Activated T-cell treated with anti-CD3 and anti-CD28 coated beads for 24 hours (primary cell): ENCODE measurements around the gene MEAK7.

Experiments used
- DNase-seq: peaks from one replicate; pipeline ENCODE4 v3.0.0-alpha.2; 2020; ENCODE audit warnings: low read depth

MEAK7 gene, protein sequence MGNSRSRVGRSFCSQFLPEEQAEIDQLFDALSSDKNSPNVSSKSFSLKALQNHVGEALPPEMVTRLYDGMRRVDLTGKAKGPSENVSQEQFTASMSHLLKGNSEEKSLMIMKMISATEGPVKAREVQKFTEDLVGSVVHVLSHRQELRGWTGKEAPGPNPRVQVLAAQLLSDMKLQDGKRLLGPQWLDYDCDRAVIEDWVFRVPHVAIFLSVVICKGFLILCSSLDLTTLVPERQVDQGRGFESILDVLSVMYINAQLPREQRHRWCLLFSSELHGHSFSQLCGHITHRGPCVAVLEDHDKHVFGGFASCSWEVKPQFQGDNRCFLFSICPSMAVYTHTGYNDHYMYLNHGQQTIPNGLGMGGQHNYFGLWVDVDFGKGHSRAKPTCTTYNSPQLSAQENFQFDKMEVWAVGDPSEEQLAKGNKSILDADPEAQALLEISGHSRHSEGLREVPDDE

DNA sequence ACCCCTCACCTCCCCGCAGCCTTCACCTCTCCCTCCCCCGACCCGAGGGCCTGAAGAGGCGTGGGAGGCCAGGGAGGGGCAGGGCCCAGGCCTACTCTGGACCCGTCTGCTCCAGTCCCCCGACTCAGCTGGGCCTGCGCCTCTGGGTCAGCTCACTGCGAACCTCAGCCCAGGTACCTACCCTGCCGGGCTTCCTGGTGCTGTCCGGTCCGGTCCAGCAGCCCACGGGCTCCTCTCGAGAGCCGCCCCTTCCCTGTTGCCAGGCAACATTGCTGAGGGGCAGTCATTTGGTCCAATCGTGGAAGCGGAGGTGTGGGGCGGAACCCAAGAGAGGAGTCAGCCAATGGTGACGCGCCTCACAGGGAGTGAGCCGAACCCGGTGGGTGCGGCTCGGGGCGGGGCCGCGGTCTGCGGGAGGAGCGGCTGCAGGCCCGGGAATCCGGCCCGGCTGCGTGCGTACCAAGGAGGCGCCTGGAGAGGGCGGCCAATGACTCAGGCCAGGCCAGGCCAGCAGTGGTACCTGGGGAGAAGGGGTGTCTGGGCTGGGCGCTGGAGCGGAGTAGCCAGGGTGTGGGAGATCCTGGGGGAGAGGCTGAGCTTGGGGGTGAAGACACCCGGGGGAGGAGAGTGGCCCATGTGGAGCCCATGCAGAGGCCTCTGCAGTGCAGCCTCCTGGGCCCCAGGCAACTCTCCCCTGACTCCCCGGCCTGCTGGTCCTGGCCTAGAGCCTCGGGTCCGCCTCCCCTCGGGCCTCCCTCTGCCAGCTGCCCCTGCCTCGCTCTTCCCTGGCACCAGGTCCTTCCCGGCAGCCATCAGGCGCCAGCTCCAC, at the start of gene MEAK7:
Gene MEAK7 (minus strand): TSS at position 240 of the 829 bp plus-strand sequence. CDS start 6,573 bp downstream, outside the sequence.
- peak; percentile 98 for DNase-seq

GRCh38 chr16:84553873-84554399, 49.5 kb upstream of the MEAK7 start:
- peak; percentile 28 for DNase-seq

DNA sequence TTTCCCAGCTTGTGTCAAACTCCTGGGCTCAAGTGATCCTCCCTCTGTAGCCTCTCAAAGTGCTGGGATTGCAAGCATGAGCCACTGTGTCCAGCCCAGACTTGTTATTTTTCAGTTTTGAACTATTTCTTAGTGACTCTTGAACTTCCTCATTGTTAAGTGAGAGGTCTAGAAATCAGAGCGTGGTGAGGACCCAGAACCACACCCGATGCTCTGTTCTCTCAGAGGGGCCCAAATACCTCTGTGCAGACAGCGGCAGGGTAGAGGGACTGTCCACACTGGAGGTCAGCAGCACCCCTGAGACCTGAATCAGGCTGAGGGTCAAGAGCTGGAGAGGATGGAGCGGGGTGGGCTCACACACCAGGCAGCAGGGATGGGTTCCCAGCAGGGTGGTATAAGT, 47.7 kb upstream of the MEAK7 start:
- no peak for DNase-seq

- no peak for DNase-seq
Measured at GRCh38 chr16:84550096-84550495, 45.6 kb upstream of the MEAK7 start.

DNA sequence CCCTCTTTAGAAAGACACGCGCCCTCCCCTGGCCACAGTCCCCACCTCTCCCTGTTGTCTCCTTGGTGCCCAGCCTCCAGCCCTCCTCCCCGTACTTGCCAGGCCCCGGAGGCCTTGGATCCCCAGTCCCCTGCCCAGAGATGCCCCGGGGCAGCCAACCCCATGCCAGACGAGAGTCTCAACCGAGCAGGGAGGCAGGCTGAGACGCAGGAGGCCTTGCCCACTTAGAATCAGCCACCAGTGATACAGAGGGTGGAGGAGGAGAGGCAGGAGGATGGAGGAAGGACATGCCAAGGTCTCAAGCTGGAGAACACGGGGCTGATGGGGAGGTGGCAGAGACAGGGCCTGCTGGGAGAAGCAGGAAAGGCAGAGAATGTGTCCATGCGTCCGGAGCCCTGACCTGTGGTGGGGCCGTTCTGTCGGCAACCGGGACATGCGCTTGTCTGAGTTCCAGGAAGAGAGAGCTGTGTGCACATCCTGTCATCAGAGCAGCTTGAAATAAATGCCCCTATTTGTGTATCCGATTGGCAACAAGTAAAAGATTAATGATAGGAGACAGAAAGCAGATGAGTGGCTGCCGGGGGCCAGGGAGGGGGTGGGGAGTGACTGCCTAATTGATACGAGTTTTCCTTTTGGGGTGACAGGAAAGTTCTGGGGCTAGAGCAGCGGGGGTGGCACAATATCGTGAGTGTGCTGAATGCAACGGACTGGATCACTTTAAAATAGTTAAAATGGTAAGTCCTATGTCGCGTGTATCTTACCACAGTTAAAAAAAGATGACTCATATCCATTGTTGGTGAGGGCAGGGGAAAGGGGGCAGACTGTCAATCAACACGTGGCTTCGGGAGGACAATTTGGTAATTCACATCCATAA, 44.7 kb upstream of the MEAK7 start:
- DNase-seq: peak; percentile 29

DNA sequence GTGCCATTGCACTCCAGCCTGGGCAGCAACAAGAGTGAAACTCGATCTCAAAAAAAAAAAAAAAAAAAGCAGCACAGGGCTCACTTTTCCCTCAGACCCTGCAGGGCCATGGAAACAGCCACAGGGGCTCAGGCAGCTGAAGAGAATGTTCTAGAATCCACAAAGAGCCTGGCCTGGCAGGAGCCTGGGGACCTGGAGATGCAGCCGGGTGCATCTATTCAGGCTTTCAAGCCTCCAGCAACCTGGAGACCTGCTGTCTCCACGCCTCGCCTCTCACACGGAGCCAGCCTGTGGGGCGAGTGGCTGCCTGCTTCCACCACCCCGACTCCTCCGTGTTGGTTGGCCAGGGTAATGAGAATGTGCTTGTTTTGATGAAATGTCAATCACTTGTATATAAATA, 44.0 kb upstream of the MEAK7 start:
- no peak for DNase-seq

GRCh38 chr16:84547546-84548061, 43.1 kb upstream of the MEAK7 start:
- peak; percentile 17 for DNase-seq

DNA sequence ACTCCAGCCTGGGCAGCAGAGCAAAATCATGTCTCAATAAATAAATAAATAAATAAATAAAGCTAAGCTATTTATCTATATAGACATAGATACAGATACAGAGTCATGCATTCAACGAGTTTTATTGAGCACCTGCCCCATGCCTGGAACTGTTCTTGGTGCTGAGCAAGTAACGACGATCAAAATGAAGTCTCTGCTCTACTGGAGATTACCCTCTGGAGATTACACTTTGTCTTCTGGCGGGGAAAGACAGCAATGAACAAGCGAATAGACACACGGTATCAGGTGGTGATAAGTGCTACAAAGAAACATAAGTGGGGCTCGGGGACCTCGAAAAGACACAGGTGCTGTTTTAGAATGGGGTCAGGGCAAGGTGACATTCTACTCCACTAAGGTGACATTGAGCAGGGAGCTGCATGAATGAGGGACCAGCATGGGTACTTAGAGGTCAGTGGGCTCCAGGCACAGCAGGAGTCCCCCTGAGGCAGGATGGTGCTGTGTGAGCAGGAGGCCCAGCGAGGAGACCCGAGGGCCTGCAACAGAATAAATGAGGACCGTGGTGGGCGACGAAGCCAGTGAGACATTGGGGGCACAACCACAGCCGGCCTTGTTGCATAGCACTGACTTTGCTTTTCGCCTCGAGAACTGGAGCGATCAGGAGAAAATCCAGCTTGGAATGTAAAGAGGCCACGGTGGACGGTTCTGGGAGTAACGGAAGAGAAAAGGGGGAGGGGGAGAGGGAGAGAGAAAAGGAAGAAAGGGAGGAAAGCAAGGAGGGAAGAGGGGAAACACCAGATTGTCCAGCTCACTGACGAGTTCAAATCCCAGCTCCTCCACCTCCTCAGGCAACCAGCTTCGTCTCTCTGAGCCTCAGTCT, 42.4 kb upstream of the MEAK7 start:
- no peak for DNase-seq

DNA sequence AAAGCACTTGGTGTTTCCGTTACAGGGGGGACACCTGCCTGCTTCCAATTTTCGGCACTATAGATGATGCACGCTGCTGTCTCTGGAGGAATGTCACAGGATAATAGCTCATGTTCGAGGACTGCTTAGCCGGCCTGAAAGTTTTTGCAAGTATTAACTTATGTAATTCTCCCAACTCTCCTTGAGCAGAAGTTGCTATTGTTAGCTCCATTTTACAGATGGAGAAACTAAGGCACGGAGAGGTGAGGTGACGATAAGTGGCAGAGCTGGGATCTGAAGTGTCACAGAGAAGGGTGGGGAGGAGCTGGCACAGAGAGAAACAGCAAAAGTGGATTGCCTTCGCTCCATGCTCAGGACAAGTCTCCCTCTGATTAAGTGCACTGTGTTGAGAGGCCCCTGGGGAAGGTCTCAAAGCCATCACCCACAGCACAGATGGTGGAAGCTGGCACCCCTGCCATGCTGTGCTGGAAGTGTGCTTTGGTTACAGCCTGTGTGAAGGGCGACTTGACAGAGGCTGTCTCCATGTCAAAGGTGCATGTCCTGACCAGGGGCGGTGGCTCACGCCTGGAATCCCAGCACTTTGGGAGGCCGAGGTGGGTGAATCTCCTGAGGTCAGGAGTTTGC, 40.8 kb upstream of the MEAK7 start:
- DNase-seq: no peak

- peak; percentile 33 for DNase-seq
Measured at GRCh38 chr16:84544031-84544773, 39.7 kb upstream of the MEAK7 start.

DNA sequence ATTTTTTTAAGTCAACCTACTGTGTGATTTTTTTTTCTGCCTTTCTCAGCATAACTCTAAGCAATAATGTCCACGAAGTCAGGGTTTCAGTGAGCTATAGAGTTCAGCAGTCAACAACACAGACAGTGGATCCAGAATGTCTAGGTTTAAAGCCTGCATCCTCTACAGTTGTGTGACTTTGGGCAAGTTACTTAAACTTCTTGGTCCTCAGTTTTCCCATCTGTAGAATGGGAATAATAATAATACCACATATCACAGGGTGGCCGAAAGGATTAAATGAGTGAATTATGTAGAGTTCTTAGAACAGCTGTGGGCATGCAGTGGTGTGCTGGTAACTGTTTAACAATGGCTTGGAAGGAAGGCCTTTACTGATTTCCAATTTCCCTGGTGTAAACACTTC, 38.8 kb upstream of the MEAK7 start:
- no peak for DNase-seq

- no peak for DNase-seq
Measured at GRCh38 chr16:84541999-84542817, 37.7 kb upstream of the MEAK7 start.

GRCh38 chr16:84540194-84540593, 35.7 kb upstream of the MEAK7 start:
- no peak for DNase-seq

- no peak for DNase-seq
Measured at GRCh38 chr16:84538222-84538840, 33.9 kb upstream of the MEAK7 start.

DNA sequence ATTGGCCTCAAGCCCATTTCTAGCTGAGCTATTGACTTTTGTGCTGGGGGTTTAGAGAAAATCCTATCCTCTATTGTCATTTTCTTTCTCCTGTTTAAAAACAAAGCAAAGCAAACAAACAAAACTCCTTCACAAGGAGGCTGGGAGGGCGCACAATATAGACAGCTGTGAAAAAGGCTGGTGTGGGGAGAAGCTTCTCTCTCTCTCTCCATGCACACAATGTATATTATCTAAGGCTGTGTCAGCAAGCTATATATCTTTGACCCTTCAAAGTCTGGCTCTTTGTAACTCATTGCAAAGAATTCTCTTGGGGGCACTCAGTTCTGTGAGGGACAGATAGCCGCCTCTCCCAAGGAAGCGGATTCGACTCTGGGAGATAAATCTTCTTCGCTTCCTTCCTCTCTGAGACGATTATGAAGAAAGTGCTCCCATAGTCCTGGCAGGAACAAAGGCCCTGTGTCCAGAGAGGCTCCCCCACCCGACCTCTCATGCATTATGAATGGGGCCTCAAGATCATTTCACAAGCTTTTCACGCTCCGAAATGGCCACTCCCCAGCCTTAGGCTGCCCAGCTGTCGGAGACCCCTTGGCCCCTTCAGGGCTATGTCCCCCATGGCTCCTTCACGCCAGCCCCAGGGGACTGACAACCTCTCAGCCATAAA, 33.2 kb upstream of the MEAK7 start:
- DNase-seq: no peak

- no peak for DNase-seq
Measured at GRCh38 chr16:84535851-84536250, 31.4 kb upstream of the MEAK7 start.

DNA sequence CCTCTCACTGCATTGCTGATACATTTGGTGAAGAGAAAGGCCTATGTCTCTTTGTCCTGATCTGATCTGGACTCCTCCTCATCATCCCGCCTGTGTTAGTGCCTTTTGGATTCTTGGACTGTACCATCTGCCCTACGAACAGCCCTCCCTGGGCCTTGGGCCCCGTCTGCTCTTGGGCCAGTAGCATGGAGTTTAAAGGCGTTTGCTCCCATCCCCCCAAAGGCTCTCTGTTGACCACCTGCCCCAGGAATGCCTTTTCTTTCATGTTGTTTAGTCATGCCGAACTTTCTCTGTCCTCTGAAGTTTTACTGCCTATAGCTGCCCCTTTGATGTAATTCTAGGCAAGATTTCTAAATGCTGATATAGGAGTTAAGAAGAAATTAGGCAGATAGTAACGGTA, 30.9 kb upstream of the MEAK7 start:
- no peak for DNase-seq

GRCh38 chr16:84534815-84535214, 30.4 kb upstream of the MEAK7 start:
- DNase-seq: no peak
